Measurements from ENCODE around the gene ZNF106.

The ZNF106 gene

DNA sequence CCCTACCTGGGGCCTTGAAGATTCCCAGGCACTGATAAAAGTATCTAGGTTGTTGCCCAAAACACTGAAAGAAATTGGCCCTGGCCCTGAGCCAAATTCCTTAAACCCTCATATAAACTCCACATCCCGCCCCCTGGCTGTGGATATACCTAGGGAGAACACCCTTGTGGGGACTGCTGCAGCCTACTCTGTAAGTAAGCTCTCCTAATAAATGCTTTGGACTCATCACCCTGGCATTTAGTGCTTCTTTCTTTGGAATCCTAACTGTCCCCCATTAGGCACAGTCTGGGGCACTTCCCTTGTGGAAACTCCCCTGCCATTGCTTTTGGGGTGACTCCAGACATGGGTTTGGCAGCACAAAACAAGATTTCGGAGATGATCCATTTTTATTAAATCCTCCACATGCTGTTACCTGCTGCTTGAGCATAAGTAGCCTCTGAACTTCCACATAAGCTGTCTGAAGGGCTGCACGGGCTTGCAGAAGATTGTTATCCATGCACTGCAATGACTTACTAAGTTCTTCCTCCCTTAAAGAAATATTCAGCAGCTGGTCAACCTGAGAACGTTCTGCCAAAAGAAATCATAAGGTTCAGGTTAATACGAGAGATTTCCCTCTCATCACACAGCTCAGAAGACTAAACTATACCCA, 46.4 kb downstream of the ZNF106 start:
- Histone ChIP-seq H3K4me2 (ENCODE audit: low read length) (no peak overlapping the region), H3K36me3 (ENCODE audit: insufficient read depth, low read length) (peaks cover 61% of the 10 kb centered on the region), H3K9me3 (replicated peaks; ENCODE audit: low read length) (no peaks in the 10 kb centered on the region)

DNA sequence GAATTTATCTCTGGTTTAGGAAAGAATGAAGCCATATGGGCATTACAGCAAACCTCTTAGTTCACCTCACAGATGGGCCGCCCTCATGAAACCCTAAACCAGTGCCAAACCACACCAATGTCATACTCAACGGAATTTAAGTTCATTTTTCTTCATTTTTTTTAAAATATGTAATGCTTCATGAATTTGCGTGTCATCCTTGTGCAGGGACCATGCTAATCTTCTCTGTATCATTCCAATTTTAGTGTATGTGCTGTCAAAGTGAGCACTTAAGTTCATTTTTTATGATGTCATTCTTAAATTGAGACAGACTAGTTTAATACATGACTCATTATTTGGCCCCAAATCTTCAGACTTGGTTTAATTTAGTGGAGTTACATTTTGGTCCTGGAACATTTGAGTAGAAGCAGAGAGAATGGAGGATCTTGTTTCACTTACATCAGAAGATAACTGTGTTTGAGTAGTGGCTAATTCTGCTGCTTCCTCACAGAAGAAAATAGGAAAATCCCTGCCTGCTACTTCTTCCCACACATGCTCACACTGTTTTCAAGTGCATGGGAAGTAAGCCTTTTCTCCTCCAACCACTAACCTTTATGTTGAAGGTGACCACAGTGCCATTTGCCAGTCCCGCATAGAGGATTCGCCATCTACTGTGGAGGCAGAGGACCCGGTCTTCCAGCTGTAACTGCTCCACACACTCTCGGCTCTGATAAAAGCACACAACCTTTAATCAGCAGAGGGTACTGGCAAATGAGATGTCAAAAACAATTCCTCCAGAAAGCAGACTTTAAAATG, 63.3 kb downstream of the ZNF106 start:
- Histone ChIP-seq H3K4me2 (ENCODE audit: low read length) (peak overlapping the region; percentile 56), H3K9ac (ENCODE audit: low read depth, low read length) (peak overlapping the region; percentile 46), H3K4me3 (ENCODE audit: low read length) (peak overlapping the region; percentile 17), H3K4me1 (ENCODE audit: control insufficient read depth, insufficient read depth, low read length) (peaks cover 18% of the 10 kb centered on the region), H3K27me3 (ENCODE audit: control insufficient read depth, insufficient read depth, low read length) (no peaks in the 10 kb centered on the region), H3K36me3 (ENCODE audit: insufficient read depth, low read length) (peaks cover 60% of the 10 kb centered on the region), H3K9me3 (replicated peaks; ENCODE audit: low read length) (no peaks in the 10 kb centered on the region)

More for the DNA sequence above, 46.4 kb downstream of the ZNF106 start:
- Histone ChIP-seq H3K9ac (ENCODE audit: low read depth, low read length) (no peak overlapping the region), H3K4me1 (ENCODE audit: control insufficient read depth, insufficient read depth, low read length) (peaks cover 6% of the 10 kb centered on the region), H3K27me3 (ENCODE audit: control insufficient read depth, insufficient read depth, low read length) (no peaks in the 10 kb centered on the region), H3K4me3 (ENCODE audit: low read length) (no peak overlapping the region)

DNA sequence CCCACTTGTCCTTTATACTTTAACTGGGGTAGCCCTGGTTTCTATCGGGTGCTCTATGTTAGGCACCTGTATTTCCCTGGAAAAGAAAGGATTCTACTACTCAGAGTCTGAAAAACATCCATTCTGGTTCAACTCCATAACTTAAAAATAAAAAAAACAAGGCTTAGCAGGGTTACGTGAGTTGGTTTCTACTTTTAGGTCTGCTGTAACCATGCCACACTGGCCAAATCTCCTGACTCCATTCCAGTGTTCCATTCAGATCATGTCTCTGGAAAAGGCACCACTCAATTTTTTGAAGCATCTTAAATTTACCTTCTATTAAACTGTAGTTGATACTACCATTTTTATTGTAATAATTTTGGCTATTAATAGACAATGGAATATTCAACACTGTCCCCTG, 69.6 kb downstream of the ZNF106 start:
- Histone ChIP-seq H3K9me3 (replicated peaks; ENCODE audit: low read length) (no peaks in the 10 kb centered on the region), H3K4me1 (ENCODE audit: control insufficient read depth, insufficient read depth, low read length) (no peaks in the 10 kb centered on the region), H3K27me3 (ENCODE audit: control insufficient read depth, insufficient read depth, low read length) (no peaks in the 10 kb centered on the region), H3K4me2 (ENCODE audit: low read length) (no peak overlapping the region), H3K36me3 (ENCODE audit: insufficient read depth, low read length) (peaks cover 81% of the 10 kb centered on the region), H3K4me3 (ENCODE audit: low read length) (no peak overlapping the region), H3K9ac (ENCODE audit: low read depth, low read length) (no peak overlapping the region)

DNA sequence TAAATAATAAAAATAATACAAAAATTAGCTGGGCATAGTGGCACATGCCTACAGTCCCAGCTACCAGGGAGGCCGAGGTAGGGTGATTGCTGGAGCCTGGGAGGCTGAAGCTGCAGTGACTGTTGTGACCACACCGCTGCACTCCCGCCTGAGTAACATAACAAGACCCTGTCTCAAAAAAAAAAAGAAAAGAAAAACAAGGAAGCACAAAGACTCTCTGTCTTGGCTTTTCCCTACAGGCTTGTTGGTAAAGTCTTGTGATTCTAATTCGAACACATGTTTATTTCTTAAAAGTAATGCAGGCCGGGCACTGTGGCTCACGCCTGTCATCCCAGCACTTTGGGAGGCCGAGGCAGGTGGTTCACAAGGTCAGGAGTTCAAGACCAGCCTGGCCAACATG, 71.6 kb downstream of the ZNF106 start:
- no peak overlapping the region for H3K4me3 ChIP-seq (ENCODE audit: low read length)
- H3K4me2 ChIP-seq (ENCODE audit: low read length), result no peak overlapping the region
- no peaks in the 10 kb centered on the region for H3K9me3 ChIP-seq (replicated peaks; ENCODE audit: low read length)
- peaks cover 2% of the 10 kb centered on the region for H3K4me1 ChIP-seq (ENCODE audit: control insufficient read depth, insufficient read depth, low read length)
- no peak overlapping the region for H3K9ac ChIP-seq (ENCODE audit: low read depth, low read length)
- H3K27me3 ChIP-seq (ENCODE audit: control insufficient read depth, insufficient read depth, low read length), result no peaks in the 10 kb centered on the region
- peaks cover 83% of the 10 kb centered on the region for H3K36me3 ChIP-seq (ENCODE audit: insufficient read depth, low read length)

DNA sequence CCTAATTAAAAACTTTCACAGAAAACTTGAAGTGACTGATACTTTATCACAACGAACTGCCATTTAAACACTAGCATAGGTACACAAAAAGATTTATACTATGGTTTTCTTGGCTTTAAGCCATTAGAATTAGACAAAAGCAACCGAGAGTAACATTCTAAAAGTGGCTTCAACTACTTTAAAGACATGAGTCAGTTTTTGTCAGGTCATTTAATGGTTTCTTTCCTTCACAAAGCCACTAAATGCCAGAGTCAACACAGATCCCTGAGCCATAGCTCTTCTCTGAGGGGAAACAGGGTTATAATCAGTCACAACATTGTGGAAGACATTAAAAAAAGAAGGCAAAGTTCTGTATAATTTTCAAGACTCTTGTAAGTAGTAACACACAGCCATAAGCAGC, 77.0 kb downstream of the ZNF106 start:
- H3K27me3 ChIP-seq (ENCODE audit: control insufficient read depth, insufficient read depth, low read length), result no peaks in the 10 kb centered on the region
- H3K36me3 ChIP-seq (ENCODE audit: insufficient read depth, low read length), result peaks cover 74% of the 10 kb centered on the region
- H3K9me3 ChIP-seq (replicated peaks; ENCODE audit: low read length), result no peaks in the 10 kb centered on the region
- H3K4me3 ChIP-seq (ENCODE audit: low read length), result no peak overlapping the region
- no peak overlapping the region for H3K9ac ChIP-seq (ENCODE audit: low read depth, low read length)
- no peak overlapping the region for H3K4me2 ChIP-seq (ENCODE audit: low read length)
- H3K4me1 ChIP-seq (ENCODE audit: control insufficient read depth, insufficient read depth, low read length), result peaks cover 6% of the 10 kb centered on the region

DNA sequence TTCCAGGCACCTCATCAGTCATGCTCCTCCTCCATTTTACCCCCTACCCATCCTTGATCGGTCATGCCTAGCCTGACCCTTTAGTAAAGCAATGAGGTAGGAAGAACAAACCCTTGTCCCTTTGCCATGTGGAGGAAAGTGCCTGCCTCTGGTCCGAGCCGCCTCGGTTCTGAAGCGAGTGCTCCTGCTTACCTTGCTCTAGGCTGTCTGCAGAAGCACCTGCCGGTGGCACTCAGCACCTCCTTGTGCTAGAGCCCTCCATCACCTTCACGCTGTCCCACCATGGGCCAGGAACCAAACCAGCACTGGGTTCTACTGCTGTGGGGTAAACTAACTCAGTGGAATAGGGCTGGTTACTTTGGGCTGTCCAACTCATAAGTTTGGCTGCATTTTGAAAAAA, 79.1 kb downstream of the ZNF106 start:
- Histone ChIP-seq H3K27me3 (ENCODE audit: control insufficient read depth, insufficient read depth, low read length) (no peaks in the 10 kb centered on the region), H3K36me3 (ENCODE audit: insufficient read depth, low read length) (peaks cover 57% of the 10 kb centered on the region), H3K9ac (ENCODE audit: low read depth, low read length) (no peak overlapping the region), H3K4me1 (ENCODE audit: control insufficient read depth, insufficient read depth, low read length) (peaks cover 6% of the 10 kb centered on the region), H3K4me2 (ENCODE audit: low read length) (no peak overlapping the region), H3K9me3 (replicated peaks; ENCODE audit: low read length) (no peaks in the 10 kb centered on the region), H3K4me3 (ENCODE audit: low read length) (no peak overlapping the region)

DNA sequence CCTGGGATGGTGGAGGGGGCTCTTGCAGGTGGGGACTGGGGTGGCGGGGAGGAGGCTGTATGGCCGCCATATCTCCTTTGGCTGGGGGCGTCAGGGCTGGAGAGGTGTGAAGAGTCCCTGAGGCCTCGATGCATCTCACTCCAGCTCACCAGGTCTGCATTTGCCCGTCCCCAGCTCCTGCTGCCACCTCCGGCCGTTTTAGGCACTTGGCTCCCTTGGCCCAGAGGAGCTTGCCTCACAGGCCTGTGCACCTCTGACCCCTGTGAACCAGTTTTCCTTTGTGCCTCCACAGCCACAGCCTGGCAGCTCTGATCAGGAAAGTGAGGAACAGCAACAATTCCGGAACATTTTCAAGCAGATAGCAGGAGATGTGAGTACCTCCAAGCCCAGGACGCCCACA, 81.9 kb downstream of the ZNF106 start:
- Histone ChIP-seq H3K4me2 (ENCODE audit: low read length) (no peak overlapping the region), H3K9me3 (replicated peaks; ENCODE audit: low read length) (no peaks in the 10 kb centered on the region), H3K4me3 (ENCODE audit: low read length) (no peak overlapping the region), H3K36me3 (ENCODE audit: insufficient read depth, low read length) (peaks cover 33% of the 10 kb centered on the region), H3K27me3 (ENCODE audit: control insufficient read depth, insufficient read depth, low read length) (no peaks in the 10 kb centered on the region), H3K4me1 (ENCODE audit: control insufficient read depth, insufficient read depth, low read length) (peaks cover under 1% of the 10 kb centered on the region), H3K9ac (ENCODE audit: low read depth, low read length) (no peak overlapping the region)

DNA sequence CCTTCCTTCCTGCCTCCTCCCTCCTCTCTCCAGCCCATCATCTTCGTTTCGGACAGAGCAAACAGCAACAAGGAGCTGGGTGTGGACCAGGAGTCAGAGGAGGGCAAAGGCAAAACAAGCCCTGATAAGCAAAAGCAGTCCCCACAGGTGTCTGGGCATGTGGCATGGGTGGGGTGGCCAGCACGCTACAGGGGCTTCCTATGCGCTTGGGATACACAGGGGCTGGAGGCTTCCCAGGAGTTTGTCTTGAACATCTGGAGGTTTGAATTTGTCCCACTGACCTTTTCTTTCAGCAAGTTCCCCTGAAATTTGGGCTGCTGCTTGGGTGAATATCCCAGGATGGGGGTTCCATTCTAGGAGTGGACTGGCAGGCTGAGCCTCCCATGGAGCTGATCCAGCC, 82.8 kb downstream of the ZNF106 start:
- Histone ChIP-seq H3K4me1 (ENCODE audit: control insufficient read depth, insufficient read depth, low read length) (no peaks in the 10 kb centered on the region), H3K4me2 (ENCODE audit: low read length) (no peak overlapping the region), H3K36me3 (ENCODE audit: insufficient read depth, low read length) (peaks cover 26% of the 10 kb centered on the region), H3K27me3 (ENCODE audit: control insufficient read depth, insufficient read depth, low read length) (no peaks in the 10 kb centered on the region), H3K4me3 (ENCODE audit: low read length) (no peak overlapping the region), H3K9ac (ENCODE audit: low read depth, low read length) (no peak overlapping the region), H3K9me3 (replicated peaks; ENCODE audit: low read length) (no peaks in the 10 kb centered on the region)

DNA sequence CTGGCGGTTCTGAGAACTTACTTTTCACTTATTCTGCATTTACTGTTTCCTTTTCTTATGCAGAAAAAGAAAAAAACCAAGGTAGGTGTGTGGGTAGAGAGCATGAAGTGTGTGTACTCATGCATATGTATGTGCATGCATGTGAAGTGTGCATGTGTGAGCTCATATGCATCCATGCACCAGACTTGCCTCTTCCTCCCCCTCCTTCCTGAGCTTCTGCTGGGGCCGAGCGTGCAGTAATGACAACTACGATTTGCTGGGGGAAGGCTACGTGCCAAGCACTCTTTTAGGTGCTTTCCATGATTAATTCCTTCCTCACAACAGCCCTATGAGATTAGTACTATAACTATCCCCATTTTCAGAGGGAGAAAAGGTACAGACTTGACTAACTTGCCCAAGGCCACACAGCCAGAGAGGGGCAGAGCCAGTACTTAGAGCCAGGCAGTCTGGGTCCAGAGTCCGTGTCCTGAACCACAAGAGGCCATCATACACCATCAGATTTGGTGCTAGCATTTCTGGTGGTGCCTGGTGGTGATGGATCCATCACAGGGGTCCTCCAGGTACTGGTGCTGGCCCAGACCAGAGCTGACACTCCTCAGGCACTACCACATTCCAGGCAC, 85.0 kb downstream of the ZNF106 start:
- no peaks in the 10 kb centered on the region for H3K9me3 ChIP-seq (replicated peaks; ENCODE audit: low read length)
- no peaks in the 10 kb centered on the region for H3K27me3 ChIP-seq (ENCODE audit: control insufficient read depth, insufficient read depth, low read length)
- no peak overlapping the region for H3K9ac ChIP-seq (ENCODE audit: low read depth, low read length)
- H3K4me2 ChIP-seq (ENCODE audit: low read length), result no peak overlapping the region
- H3K36me3 ChIP-seq (ENCODE audit: insufficient read depth, low read length), result peaks cover 10% of the 10 kb centered on the region
- no peak overlapping the region for H3K4me3 ChIP-seq (ENCODE audit: low read length)
- H3K4me1 ChIP-seq (ENCODE audit: control insufficient read depth, insufficient read depth, low read length), result no peaks in the 10 kb centered on the region

DNA sequence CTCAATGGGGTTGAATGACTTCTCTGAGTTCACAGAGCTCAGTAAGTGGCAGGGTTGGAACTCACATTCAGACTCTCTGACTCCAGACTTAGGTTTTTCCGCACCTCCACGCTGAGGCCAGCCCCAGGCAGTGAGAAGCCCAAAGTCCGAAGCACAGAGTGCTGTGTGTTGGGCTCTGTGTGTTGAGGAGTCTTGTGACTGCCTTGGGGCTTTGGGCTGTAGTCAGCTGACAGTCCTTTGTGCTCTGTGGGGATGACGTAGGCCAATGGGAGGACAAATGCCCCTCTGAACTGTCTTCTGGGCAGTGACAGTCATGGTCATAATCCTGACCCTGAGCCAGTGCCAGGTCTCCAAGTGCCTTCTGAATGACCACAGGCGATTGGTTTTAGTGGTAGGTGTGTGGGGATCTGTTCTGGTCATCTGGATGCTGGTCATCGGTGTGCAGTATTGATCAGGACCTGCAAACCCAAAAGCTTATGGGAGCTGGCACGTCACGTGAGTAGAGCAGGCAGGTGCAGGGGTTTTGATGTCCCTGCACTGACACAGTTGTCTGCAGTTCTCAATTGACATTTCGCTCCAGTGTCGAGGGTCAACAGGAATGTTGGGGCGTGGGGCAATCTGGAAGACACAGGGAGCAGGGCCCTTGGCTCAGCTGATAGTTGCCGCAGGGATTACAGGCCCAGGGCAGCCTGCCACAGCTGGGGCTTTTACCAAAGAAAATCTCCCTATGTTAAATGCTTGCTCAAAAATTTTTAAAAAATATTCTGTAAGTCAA, 86.3 kb downstream of the ZNF106 start:
- Histone ChIP-seq H3K4me2 (ENCODE audit: low read length) (no peak overlapping the region), H3K9ac (ENCODE audit: low read depth, low read length) (no peak overlapping the region), H3K9me3 (replicated peaks; ENCODE audit: low read length) (no peaks in the 10 kb centered on the region), H3K27me3 (ENCODE audit: control insufficient read depth, insufficient read depth, low read length) (no peaks in the 10 kb centered on the region), H3K4me3 (ENCODE audit: low read length) (no peak overlapping the region), H3K4me1 (ENCODE audit: control insufficient read depth, insufficient read depth, low read length) (no peaks in the 10 kb centered on the region), H3K36me3 (ENCODE audit: insufficient read depth, low read length) (no peaks in the 10 kb centered on the region)

DNA sequence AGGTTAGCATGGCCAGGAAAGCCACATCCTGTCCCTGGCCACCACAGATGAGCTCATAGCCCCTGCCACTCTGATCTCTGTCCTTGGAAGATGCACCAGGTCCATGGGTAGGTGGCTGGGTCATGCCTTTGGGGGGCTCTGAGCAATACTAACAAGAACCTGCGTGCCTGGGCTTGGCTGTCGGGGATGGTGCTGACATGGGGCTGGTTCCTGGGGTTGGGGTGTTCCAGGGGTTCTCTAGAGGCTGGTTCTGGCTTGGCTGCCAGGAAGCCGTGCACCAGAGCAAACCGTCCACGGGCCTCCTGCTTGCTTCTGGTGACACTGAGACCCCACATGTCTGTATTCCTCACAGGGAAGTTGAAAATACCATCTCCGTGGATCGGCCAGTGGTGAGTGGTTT, 87.6 kb downstream of the ZNF106 start:
- H3K9ac ChIP-seq (ENCODE audit: low read depth, low read length), result no peak overlapping the region

More for the DNA sequence above, 87.6 kb downstream of the ZNF106 start:
- Histone ChIP-seq H3K4me1 (ENCODE audit: control insufficient read depth, insufficient read depth, low read length) (no peaks in the 10 kb centered on the region), H3K9me3 (replicated peaks; ENCODE audit: low read length) (no peaks in the 10 kb centered on the region), H3K4me3 (ENCODE audit: low read length) (no peak overlapping the region), H3K27me3 (ENCODE audit: control insufficient read depth, insufficient read depth, low read length) (no peaks in the 10 kb centered on the region), H3K4me2 (ENCODE audit: low read length) (no peak overlapping the region), H3K36me3 (ENCODE audit: insufficient read depth, low read length) (no peaks in the 10 kb centered on the region)
